Activated naive CD8-positive, alpha-beta T cell treated with anti-CD3 and anti-CD28 coated beads for 36 hours (primary cell): ENCODE results near the gene PAK1. TPM values are rescaled to one million over a fixed set of nuclear protein-coding genes. Genes with fewer than 3 reads are reported as not detected.
"Not testable (repeated sequence)": the region's sequence is repeated elsewhere in the genome, so short reads cannot be mapped to it uniquely, and the experiment has no call there.

ENCODE experiments used
- DNase-seq: peaks from one replicate; pipeline ENCODE4 v3.0.0; 2021
- H3K27ac Mint-ChIP-seq: one replicate; pipeline ENCODE4 v1.8.0; 2022; ENCODE audit warnings: mild to moderate bottlenecking, moderate library complexity, mixed read lengths
- H3K27me3 Mint-ChIP-seq: one replicate; pipeline ENCODE4 v1.8.0; 2022; ENCODE audit warnings: mild to moderate bottlenecking, mixed read lengths
- H3K36me3 Mint-ChIP-seq: one replicate; pipeline ENCODE4 v1.8.0; 2021; ENCODE audit warnings: mild to moderate bottlenecking, mixed read lengths
- H3K4me1 Mint-ChIP-seq: one replicate; pipeline ENCODE4 v1.8.0; 2021; ENCODE audit warnings: mixed read lengths
- H3K4me3 Mint-ChIP-seq: one replicate; pipeline ENCODE4 v1.8.0; 2022; ENCODE audit warnings: mild to moderate bottlenecking, moderate library complexity, mixed read lengths
- H3K9me3 Mint-ChIP-seq: one replicate; pipeline ENCODE4 v1.8.0; 2022; ENCODE audit warnings: mixed read lengths
- total RNA-seq, 2 experiments: library from RNA; stranded (reverse); gene quantifications; one replicate each; pipeline ENCODE4 v1.2.3, GENCODE V29; 2021

PAK1 gene
- total RNA-seq, 2 experiments from 2014 or later = 40.1 to 43.0 TPM

DNA sequence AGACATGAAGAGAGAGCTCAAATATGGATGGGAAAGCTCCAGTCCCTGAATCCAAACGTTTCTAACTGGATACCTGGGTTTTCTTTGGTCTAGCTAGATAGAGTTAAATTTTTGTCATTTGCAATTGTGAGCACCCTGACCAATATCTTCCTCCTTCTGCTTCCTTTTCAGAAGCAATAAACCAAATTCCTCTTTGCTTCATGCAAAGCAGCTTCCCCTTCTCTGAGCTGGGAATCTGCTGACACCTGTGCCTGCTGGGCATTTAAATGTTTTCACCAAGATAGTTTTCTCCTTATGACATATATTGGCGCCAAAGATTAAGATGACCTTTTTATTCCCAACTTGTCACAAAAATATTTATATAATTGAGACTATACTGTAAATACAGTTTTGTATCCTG lies 27.9 kb upstream of the PAK1 start:
- Mint-ChIP-seq H3K27me3 (peaks cover 3% of the 10 kb centered on the region), H3K9me3 (no peaks in the 10 kb centered on the region), H3K27ac (no peak overlapping the region), H3K4me1 (peaks cover 8% of the 10 kb centered on the region), H3K4me3 (no peak overlapping the region), H3K36me3 (no peaks in the 10 kb centered on the region)
- DNase-seq = no peak

GRCh38 chr11:77497368-77497767 lies 23.5 kb upstream of the PAK1 start:
- Mint-ChIP-seq H3K9me3 (peaks cover 3% of the 10 kb centered on the region), H3K4me3 (no peak overlapping the region), H3K36me3 (no peaks in the 10 kb centered on the region), H3K27me3 (peaks cover 4% of the 10 kb centered on the region), H3K4me1 (peaks cover 8% of the 10 kb centered on the region), H3K27ac (no peak overlapping the region)
- DNase-seq = no peak

GRCh38 chr11:77495526-77495925 lies 21.6 kb upstream of the PAK1 start:
- Mint-ChIP-seq H3K9me3 (peaks cover 3% of the 10 kb centered on the region), H3K4me3 (no peak overlapping the region), H3K27me3 (peaks cover 4% of the 10 kb centered on the region), H3K27ac (no peak overlapping the region), H3K4me1 (peaks cover 8% of the 10 kb centered on the region), H3K36me3 (no peaks in the 10 kb centered on the region)
- DNase-seq = no peak

- not testable (repeated sequence) for H3K27me3 Mint-ChIP-seq, H3K9me3 Mint-ChIP-seq, H3K4me3 Mint-ChIP-seq, H3K27ac Mint-ChIP-seq, H3K4me1 Mint-ChIP-seq, DNase-seq, H3K36me3 Mint-ChIP-seq
Measured at GRCh38 chr11:77490035-77490434, 16.1 kb upstream of the PAK1 start.

DNA sequence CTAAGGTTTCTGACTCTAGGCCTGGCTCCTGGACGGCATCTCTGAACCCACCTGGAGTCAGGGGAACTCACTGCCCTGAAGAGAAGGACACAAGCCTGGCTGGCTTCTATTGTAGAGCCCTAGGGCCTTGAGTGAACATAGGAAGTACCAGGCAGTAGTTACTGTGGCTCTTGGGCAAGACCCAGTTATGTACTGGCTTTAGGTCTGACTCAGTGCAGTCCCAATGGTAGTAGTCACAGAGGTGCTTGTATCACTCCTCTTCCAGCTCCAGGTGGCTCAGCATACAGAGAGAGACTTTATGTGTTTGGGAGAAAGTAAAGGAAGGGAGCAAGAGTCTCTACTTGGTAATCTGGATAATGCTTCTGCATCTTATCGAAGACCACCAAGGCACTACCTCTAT lies 13.9 kb upstream of the PAK1 start:
- H3K27me3 Mint-ChIP-seq = peaks cover 5% of the 10 kb centered on the region
- DNase-seq = no peak
- no peak overlapping the region for H3K4me3 Mint-ChIP-seq
- no peaks in the 10 kb centered on the region for H3K9me3 Mint-ChIP-seq
- H3K27ac Mint-ChIP-seq = no peak overlapping the region
- no peaks in the 10 kb centered on the region for H3K4me1 Mint-ChIP-seq
- no peaks in the 10 kb centered on the region for H3K36me3 Mint-ChIP-seq

GRCh38 chr11:77479746-77480352 lies 6.0 kb upstream of the PAK1 start:
- peaks cover 8% of the 10 kb centered on the region for H3K27me3 Mint-ChIP-seq
- no peaks in the 10 kb centered on the region for H3K4me1 Mint-ChIP-seq
- H3K9me3 Mint-ChIP-seq = no peaks in the 10 kb centered on the region
- H3K4me3 Mint-ChIP-seq = no peak overlapping the region
- no peak overlapping the region for H3K27ac Mint-ChIP-seq
- H3K36me3 Mint-ChIP-seq = no peaks in the 10 kb centered on the region
- no peak for DNase-seq

DNA sequence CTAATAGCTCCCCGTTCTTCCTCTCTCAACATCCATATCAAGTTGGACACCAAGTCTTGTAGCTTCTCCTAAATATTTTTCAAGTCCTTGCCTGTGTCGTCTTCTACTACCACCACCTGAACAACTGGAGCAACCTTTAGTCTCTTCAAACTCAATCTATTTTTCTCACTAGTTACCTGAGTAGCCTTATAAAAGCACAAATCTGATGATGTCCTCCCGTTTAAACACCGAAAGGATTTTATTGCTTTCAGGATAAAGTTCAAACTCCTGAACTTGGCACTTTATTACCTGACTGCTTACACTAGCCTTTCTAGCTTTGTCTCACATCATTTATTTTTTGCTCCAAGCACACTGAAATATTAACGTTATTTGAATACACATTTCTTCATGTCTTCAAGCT lies 1.3 kb upstream of the PAK1 start:
- no peaks in the 10 kb centered on the region for H3K9me3 Mint-ChIP-seq
- H3K27ac Mint-ChIP-seq = no peak overlapping the region

GRCh38 chr11:77474684-77475060 lies 778 bp upstream of the PAK1 start:
- H3K36me3 Mint-ChIP-seq = no peaks in the 10 kb centered on the region

More for the DNA sequence above, 1.3 kb upstream of the PAK1 start:
- H3K36me3 Mint-ChIP-seq = no peaks in the 10 kb centered on the region
- peaks cover 12% of the 10 kb centered on the region for H3K4me1 Mint-ChIP-seq
- DNase-seq = no peak
- H3K27me3 Mint-ChIP-seq = peaks cover 4% of the 10 kb centered on the region
- no peak overlapping the region for H3K4me3 Mint-ChIP-seq

GRCh38 chr11:77472991-77473800 lies 698 bp downstream of the PAK1 start:
- H3K4me3 Mint-ChIP-seq = peak overlapping the region; percentile 83
- H3K27ac Mint-ChIP-seq = peak overlapping the region; percentile 69
- DNase-seq = peak; percentile 65
- no peaks in the 10 kb centered on the region for H3K9me3 Mint-ChIP-seq
- H3K36me3 Mint-ChIP-seq = no peaks in the 10 kb centered on the region
- H3K27me3 Mint-ChIP-seq = peaks cover 8% of the 10 kb centered on the region
- H3K4me1 Mint-ChIP-seq = peaks cover 13% of the 10 kb centered on the region

More at GRCh38 chr11:77474684-77475060, 778 bp upstream of the PAK1 start:
- Mint-ChIP-seq H3K27me3 (peaks cover 4% of the 10 kb centered on the region), H3K9me3 (no peaks in the 10 kb centered on the region), H3K27ac (peak overlapping the region; percentile 84), H3K4me1 (peaks cover 13% of the 10 kb centered on the region), H3K4me3 (peak overlapping the region; percentile 77)
- no peak for DNase-seq

- no peak overlapping the region for H3K4me3 Mint-ChIP-seq
- H3K27ac Mint-ChIP-seq = no peak overlapping the region
Measured at GRCh38 chr11:77471558-77472193, 2.2 kb downstream of the PAK1 start.

DNA sequence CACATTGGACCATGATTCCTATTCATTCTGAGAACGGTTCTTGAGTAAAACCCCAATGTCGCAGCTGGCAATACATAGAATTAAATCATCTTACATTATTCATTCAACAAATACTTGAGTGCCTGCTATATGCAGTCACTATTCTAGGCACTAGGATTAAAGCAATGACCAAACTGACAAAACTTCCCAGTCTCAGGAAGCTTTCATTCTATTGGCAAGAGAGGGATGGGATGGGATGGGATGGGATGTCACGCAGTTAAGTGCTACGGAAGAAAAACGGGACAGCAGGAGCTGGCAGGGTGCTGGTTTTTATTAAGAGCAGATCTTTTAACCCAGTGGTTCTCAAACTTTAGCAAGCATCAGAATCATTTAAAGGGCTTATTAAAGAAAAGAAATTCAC lies 2.9 kb downstream of the PAK1 start:
- Mint-ChIP-seq H3K36me3 (no peaks in the 10 kb centered on the region), H3K4me1 (peaks cover 13% of the 10 kb centered on the region), H3K27ac (no peak overlapping the region), H3K4me3 (no peak overlapping the region), H3K9me3 (no peaks in the 10 kb centered on the region), H3K27me3 (peaks cover 8% of the 10 kb centered on the region)
- DNase-seq = no peak

More at GRCh38 chr11:77471558-77472193, 2.2 kb downstream of the PAK1 start:
- no peak for DNase-seq
- no peaks in the 10 kb centered on the region for H3K36me3 Mint-ChIP-seq
- H3K27me3 Mint-ChIP-seq = peaks cover 8% of the 10 kb centered on the region
- H3K4me1 Mint-ChIP-seq = peaks cover 13% of the 10 kb centered on the region
- no peaks in the 10 kb centered on the region for H3K9me3 Mint-ChIP-seq

GRCh38 chr11:77470504-77470903 lies 3.4 kb downstream of the PAK1 start:
- Mint-ChIP-seq H3K4me3 (no peak overlapping the region), H3K27ac (no peak overlapping the region), H3K4me1 (peaks cover 13% of the 10 kb centered on the region), H3K9me3 (no peaks in the 10 kb centered on the region), H3K27me3 (peaks cover 8% of the 10 kb centered on the region), H3K36me3 (no peaks in the 10 kb centered on the region)
- DNase-seq = no peak

DNA sequence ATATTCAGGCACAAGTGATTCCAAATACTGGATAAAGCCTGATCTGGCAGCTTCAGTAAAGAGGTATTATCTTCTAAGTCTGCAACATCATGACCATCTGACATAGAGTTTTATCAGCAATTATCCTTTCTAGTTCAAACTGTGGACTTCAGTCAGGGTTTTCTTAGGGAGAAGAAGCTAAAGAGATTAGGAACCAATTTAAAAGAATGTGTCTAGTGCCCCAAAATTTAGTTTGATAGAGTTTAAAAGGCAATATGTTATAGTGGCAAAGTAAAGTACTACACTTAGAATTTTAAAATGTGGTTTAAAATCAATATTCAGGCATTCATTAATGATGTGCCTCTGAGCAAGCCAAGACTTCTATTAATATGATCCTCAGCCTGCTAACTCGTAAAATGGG lies 5.4 kb downstream of the PAK1 start:
- Mint-ChIP-seq H3K9me3 (no peaks in the 10 kb centered on the region), H3K4me3 (no peak overlapping the region), H3K4me1 (peaks cover 8% of the 10 kb centered on the region), H3K27me3 (peaks cover 4% of the 10 kb centered on the region), H3K27ac (no peak overlapping the region), H3K36me3 (no peaks in the 10 kb centered on the region)
- DNase-seq = no peak

- DNase-seq = no peak
- Mint-ChIP-seq H3K4me3 (no peak overlapping the region), H3K27me3 (peaks cover 4% of the 10 kb centered on the region), H3K9me3 (no peaks in the 10 kb centered on the region), H3K36me3 (no peaks in the 10 kb centered on the region), H3K4me1 (peaks cover 8% of the 10 kb centered on the region), H3K27ac (no peak overlapping the region)
Measured at GRCh38 chr11:77467993-77468392, 5.9 kb downstream of the PAK1 start.

- no peak for DNase-seq
- Mint-ChIP-seq H3K4me3 (no peak overlapping the region), H3K27me3 (peaks cover 4% of the 10 kb centered on the region), H3K4me1 (peaks cover 8% of the 10 kb centered on the region), H3K27ac (no peak overlapping the region), H3K36me3 (no peaks in the 10 kb centered on the region), H3K9me3 (no peaks in the 10 kb centered on the region)
Measured at GRCh38 chr11:77467233-77467632, 6.7 kb downstream of the PAK1 start.
